HepG2 (cell line): Measurements from ENCODE around the gene CNTROB. TPM values are rescaled to one million over a fixed set of nuclear protein-coding genes. Genes with fewer than 3 reads are reported as not detected.

Experiments used
- ATAC-seq: fragments of 200-7000 bp; cut with Tn5 transposase; 3 replicates; pipeline ENCODE4 v1.9.1; 2020; ENCODE audit warnings: mild to moderate bottlenecking, moderate library complexity
- BruUV-seq: library from RNA; stranded (reverse); fragments of 400-500 nt; replicated peaks from 2 replicates; lab custom pipeline; 2021; lab: Mats Ljungman, UMichigan
- CTCF ChIA-PET: fragments of 300-600 bp; formaldehyde crosslinking; extraction: SDS; loops from one replicate; lab custom pipeline; 2021; ENCODE audit warnings: low total read pairs, inconsistent platforms, low intra/inter-chr PET ratio; lab: Yijun Ruan, JAX
- POLR2A ChIA-PET: fragments of 350-600 bp; sonication (Branson Sonifier 250); formaldehyde crosslinking; loops from one replicate; lab custom pipeline; 2020; ENCODE audit warnings: antibody characterized with exemption, inconsistent platforms; lab: Yijun Ruan, JAX
- DNase-seq: peaks from one replicate; pipeline ENCODE4 v3.0.0-alpha.2; 2015; ENCODE audit warnings: low spot score
- FAIRE-seq: peaks from 3 replicates; lab custom pipeline; 2011; peaks lifted over from hg19 to GRCh38; lab: Jason Lieb, UNC
- H2AFZ ChIP-seq: one replicate; pipeline ENCODE4 v1.6.1; 2011; ENCODE audit warnings: low read length, inconsistent platforms
- H3K27ac ChIP-seq: fragments of 300-600 bp; 3 replicates; pipeline ENCODE4 v1.8.0; 2011; ENCODE audit warnings: mixed run types, mild to moderate bottlenecking, mixed read lengths, low read length, inconsistent platforms; ENCODE audit not compliant: insufficient read depth; ENCODE audit errors: extremely low read length
- H3K27me3 ChIP-seq, 2 experiments: fragments of 200-600 bp in 1 of 2; 2 replicates in 1 of 2; 3 replicates in 1 of 2; pipeline versions ENCODE4 v1.6.0 to v1.8.0; 2011; ENCODE audit warnings: low read length in 2 of 2, mild to moderate bottlenecking in 2 of 2, moderate library complexity in 2 of 2, inconsistent platforms in 1 of 2; ENCODE audit not compliant: insufficient read depth in 2 of 2, control insufficient read depth in 1 of 2
- H3K36me3 ChIP-seq, 2 experiments: fragments of 200-600 bp in 1 of 2; replicated peaks in 1 of 2; 2 replicates in 1 of 2; 3 replicates in 1 of 2; pipeline versions ENCODE4 v1.5.1 to v1.8.0; 2011; ENCODE audit warnings: low read length in 2 of 2, inconsistent platforms in 1 of 2; ENCODE audit not compliant: insufficient read depth in 2 of 2, control insufficient read depth in 1 of 2
- H3K4me1 ChIP-seq: 2 replicates; pipeline ENCODE4 v1.5.1; 2012; ENCODE audit warnings: low read length, inconsistent platforms; ENCODE audit not compliant: insufficient read depth
- H3K4me2 ChIP-seq: 2 replicates; pipeline ENCODE4 v1.6.0; 2011; ENCODE audit warnings: low read depth, low read length, inconsistent platforms
- H3K4me3 ChIP-seq, 3 experiments: fragments of 200-600 bp in 1 of 3; sonication (generic), shearing (Covaris generic) in 1 of 3; replicated peaks in 1 of 3; 2 replicates each; pipeline ENCODE4 v1.5.1; 2011 to 2016; ENCODE audit warnings: low read length in 3 of 3, inconsistent platforms in 2 of 3, low read depth in 2 of 3, mild to moderate bottlenecking in 2 of 3, control low read depth in 1 of 3, mixed read lengths in 1 of 3; ENCODE audit not compliant: insufficient read depth in 1 of 3
- H3K79me2 ChIP-seq: one replicate; pipeline ENCODE4 v1.6.1; 2011; ENCODE audit warnings: low read length, inconsistent platforms; ENCODE audit not compliant: insufficient read depth
- H3K9ac ChIP-seq: 2 replicates; pipeline ENCODE4 v1.6.0; 2011; ENCODE audit warnings: mild to moderate bottlenecking, low read depth, low read length, inconsistent platforms; ENCODE audit not compliant: insufficient read depth
- H3K9me3 ChIP-seq: 2 replicates; pipeline ENCODE4 v1.5.1; 2012; ENCODE audit warnings: mild to moderate bottlenecking, low read length
- H4K20me1 ChIP-seq: 2 replicates; pipeline ENCODE4 v1.6.0; 2011; ENCODE audit warnings: inconsistent platforms, mild to moderate bottlenecking, low read length, moderate library complexity; ENCODE audit not compliant: insufficient read depth
- GRHL1 ChIP-seq: sonication (generic); formaldehyde crosslinking; conservative IDR thresholded peaks from 2 replicates; pipeline ENCODE4 v1.8.0; 2022; ENCODE audit warnings: missing genetic modification reagents
- HCFC1 ChIP-seq: fragments of 150-350 bp; IDR thresholded peaks from 2 replicates; pipeline ENCODE4 v1.6.1; 2014; ENCODE audit warnings: low read depth, low read length
- MBNL3 ChIP-seq: fragments of 250-450 bp; sonication (Bioruptor Pico); conservative IDR thresholded peaks from 2 replicates; pipeline ENCODE4 v1.8.0; 2022; ENCODE audit warnings: mild to moderate bottlenecking, inconsistent platforms
- NONO ChIP-seq, 2 experiments: fragments of 450-650 bp in 1 of 2; sonication (generic) in 1 of 2; formaldehyde crosslinking in 1 of 2; IDR thresholded peaks in 1 of 2; conservative IDR thresholded peaks in 1 of 2; 2 replicates each; pipeline versions ENCODE4 v1.6.1 to v1.8.0; 2017 to 2022; ENCODE audit warnings: mild to moderate bottlenecking in 1 of 2, missing genetic modification reagents in 1 of 2, moderate library complexity in 1 of 2
- PRMT3 ChIP-seq: sonication (generic); formaldehyde crosslinking; IDR thresholded peaks from 2 replicates; pipeline ENCODE4 v1.8.1; 2022; ENCODE audit warnings: low read depth, mild to moderate bottlenecking, moderate library complexity, missing genetic modification reagents, borderline replicate concordance
- RNF2 ChIP-seq: fragments of 450-650 bp; conservative IDR thresholded peaks from 2 replicates; pipeline ENCODE4 v1.6.1; 2016; ENCODE audit warnings: low read depth
- SIX4 ChIP-seq: sonication (generic); formaldehyde crosslinking; IDR thresholded peaks from 2 replicates; pipeline ENCODE4 v1.4.0; 2020; ENCODE audit warnings: missing genetic modification reagents
- SNAI1 ChIP-seq: sonication (generic); formaldehyde crosslinking; IDR thresholded peaks from 2 replicates; pipeline ENCODE4 v1.5.0; 2020; ENCODE audit warnings: mild to moderate bottlenecking, missing genetic modification reagents, borderline replicate concordance
- SNAPC2 ChIP-seq: sonication (generic); formaldehyde crosslinking; IDR thresholded peaks from 2 replicates; pipeline ENCODE4 v1.8.1; 2022; ENCODE audit warnings: mild to moderate bottlenecking, missing genetic modification reagents
- SRSF9 ChIP-seq: fragments of 200-400 bp; formaldehyde crosslinking; IDR thresholded peaks from 2 replicates; pipeline ENCODE4 v1.6.1; 2018; ENCODE audit warnings: borderline replicate concordance, mild to moderate bottlenecking, low read depth, low read length; ENCODE audit not compliant: insufficient read depth, poor library complexity, severe bottlenecking
- STAT5B ChIP-seq: sonication (generic); formaldehyde crosslinking; IDR thresholded peaks from 2 replicates; pipeline ENCODE4 v1.4.0; 2020; ENCODE audit warnings: missing genetic modification reagents
- TEAD3 ChIP-seq: optimal IDR thresholded peaks from 2 replicates; pipeline ENCODE3; 2016; ENCODE audit warnings: borderline replicate concordance
- ZBTB21 ChIP-seq: sonication (generic); formaldehyde crosslinking; IDR thresholded peaks from 2 replicates; pipeline ENCODE4 v1.4.0; 2020; ENCODE audit warnings: missing genetic modification reagents
- ZMYM2 ChIP-seq: sonication (generic); formaldehyde crosslinking; IDR thresholded peaks from 2 replicates; pipeline ENCODE4 v1.8.0; 2022; ENCODE audit warnings: mild to moderate bottlenecking, missing genetic modification reagents
- ZNF552 ChIP-seq: sonication (generic); formaldehyde crosslinking; IDR thresholded peaks from 2 replicates; pipeline ENCODE4 v1.9.0; 2022; ENCODE audit warnings: missing genetic modification reagents, mild to moderate bottlenecking, borderline replicate concordance
- ZNF678 ChIP-seq: sonication (generic); formaldehyde crosslinking; IDR thresholded peaks from 2 replicates; pipeline ENCODE4 v1.4.0; 2020; ENCODE audit warnings: mild to moderate bottlenecking, missing genetic modification reagents
- WGBS: methylation state at CpG from one replicate; pipeline ENCODE4 v1.1.6; 2017; ENCODE audit warnings: low lambda C conversion rate; 5-methylcytosine and 5-hydroxymethylcytosine counted together
- in situ Hi-C: cut with HindIII; loops from 2 replicates; pipeline ENCODE4 v1.10.0; 2017; ENCODE audit warnings: low pct_unique_long_range_greater_than_20kb; ENCODE audit not compliant: extremely low pct_ligation_motif_present
- intact Hi-C: fragments of 100-400 bp; cut with micrococcal nuclease; formaldehyde crosslinking; loops from one replicate; pipeline ENCODE4 v1.10.0; 2022; ENCODE audit not compliant: unreplicated experiment
- polyA plus RNA-seq, 8 experiments: library from polyadenylated mRNA; depleted of rRNA in 3 of 8; stranded (reverse) in 7 of 8; unstranded in 1 of 8; fragments of >200 nt; fragmentation: Illumina TruSeq in 4 of 8; extraction: Trizol in 4 of 8; gene quantifications; 2 replicates each; pipeline versions ENCODE4 v1.2.1 to v1.2.3, GENCODE V29; 2011 to 2016; ENCODE audit warnings: low read depth in 4 of 8, missing spikeins in 1 of 8, mixed read lengths in 1 of 8; ENCODE audit not compliant: insufficient read depth in 1 of 8
- total RNA-seq, 5 experiments: library from RNA; depleted of rRNA; stranded (reverse); fragments of >200 nt; fragmentation: Illumina TruSeq; extraction: Trizol; gene quantifications; 2 replicates each; pipeline ENCODE4 v1.2.3, GENCODE V29; 2016; ENCODE audit warnings: low read depth in 1 of 5
- TF ChIP-seq, protein P1 (sequence below): IDR thresholded peaks from 2 replicates; pipeline ENCODE4 v1.6.1; 2016; ENCODE audit warnings: missing compliant biosample characterization, missing genetic modification reagents, borderline replicate concordance

The CNTROB gene
- total and polyA plus RNA-seq, 2 of the 13 experiments (the other 11 are each of a cell fraction or from before 2014, with no cell fraction given): 21.2 to 24.1 TPM

DNA sequence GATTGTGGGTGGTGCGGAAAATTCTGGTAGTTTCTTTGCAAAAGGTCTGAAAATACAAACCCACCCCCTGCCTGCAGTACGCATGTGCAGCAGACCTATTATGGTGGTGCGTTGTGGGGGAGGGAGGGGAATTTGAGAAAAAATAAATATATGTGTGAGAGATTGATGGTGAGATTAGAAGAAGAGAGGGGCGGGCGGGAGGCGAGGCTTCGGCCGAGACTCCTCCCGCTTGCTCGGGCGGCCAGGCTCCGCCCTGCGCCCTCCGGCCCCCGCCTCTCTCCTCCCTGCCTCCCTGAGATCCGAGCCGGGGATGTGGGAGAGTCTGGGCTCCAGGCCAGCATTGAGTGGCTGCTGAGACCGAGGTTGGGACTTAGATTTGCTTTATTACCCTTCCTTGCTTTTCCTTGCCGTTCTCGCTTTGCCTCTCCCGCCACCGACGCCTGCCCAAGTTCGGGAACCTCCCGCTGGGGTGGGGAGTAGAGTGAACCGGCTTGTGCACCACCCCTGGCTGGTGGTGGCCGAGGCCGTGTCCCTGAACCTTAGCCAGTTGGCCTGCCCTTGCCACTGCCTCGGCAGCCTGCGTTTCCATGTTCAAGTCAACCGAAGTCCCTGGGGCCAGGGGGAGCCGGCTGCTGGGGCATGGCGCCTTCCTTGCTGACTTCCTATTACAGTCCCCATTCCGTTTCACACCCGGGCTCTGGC is 44.4 kb upstream of the CNTROB start (continued):
- TF ChIP-seq SNAI1 (peak; percentile 39; the same call in 1 of the 2 replicates), PRMT3 (CRISPR knock-in tag) (no peak)

DNA sequence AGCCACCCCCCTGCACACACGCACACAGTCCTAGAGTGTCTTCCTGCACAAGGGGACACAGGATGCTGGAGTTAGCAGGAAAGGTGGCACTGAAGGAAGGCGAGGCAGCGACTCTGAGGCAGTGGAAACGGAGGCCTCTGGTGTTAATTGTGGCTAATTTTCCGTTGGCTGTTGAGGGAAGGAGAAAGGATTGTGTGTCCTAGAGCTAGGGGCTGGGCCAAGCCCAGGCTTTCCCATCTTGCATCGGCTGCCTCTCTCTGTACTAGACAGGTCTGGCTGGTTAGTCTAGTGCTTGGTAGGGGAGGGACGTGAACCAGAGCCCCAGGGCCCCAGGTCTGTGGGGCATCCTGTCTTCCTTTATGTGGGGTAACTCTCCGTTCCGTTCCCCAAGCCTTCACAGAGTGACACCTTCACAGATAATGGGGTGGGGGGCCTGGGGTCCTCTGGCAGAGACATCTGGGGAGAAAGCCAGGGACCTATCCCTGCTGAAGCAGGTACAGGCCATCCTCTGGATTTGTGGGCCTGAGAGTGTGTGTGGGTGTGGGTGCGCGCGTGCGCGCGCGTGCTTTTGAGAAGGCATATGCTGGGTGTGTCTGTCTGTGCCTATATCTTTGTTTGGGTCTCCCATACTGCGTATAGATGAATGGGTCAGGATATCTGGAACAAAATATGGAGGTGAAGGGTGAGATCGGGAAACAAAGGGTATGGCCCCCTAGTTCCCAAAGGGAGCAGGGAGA is 43.7 kb upstream of the CNTROB start, which contains the start of gene CHD3:
Gene CHD3 (plus strand): TSS at position 606 of the 737 bp plus-strand sequence. CDS start 212 bp downstream, outside the sequence.
- Histone ChIP-seq H3K27me3 (peaks cover 0 to 17% of the 10 kb centered on the region in 2 experiments; a peak in 2 of 5 replicates), H4K20me1 (no peaks in the 10 kb centered on the region), H3K79me2 (no peaks in the 10 kb centered on the region), H3K9ac (peak within 1 kb of the TSS; percentile 63), H3K27ac (peak within 1 kb of the TSS; percentile 69), H3K4me3 (peak within 1 kb of the TSS; percentile 45 to 76 (median 68)), H3K4me1 (peaks cover 38% of the 10 kb centered on the region), H3K9me3 (no peaks in the 10 kb centered on the region), H3K4me2 (peak within 1 kb of the TSS; percentile 92), H3K36me3 (no peaks in the 10 kb centered on the region), H2AFZ (peak within 1 kb of the TSS; percentile 48)
- intact Hi-C loops (no loop called here), in situ Hi-C loops (no loop called here)
- BruUV-seq: no TSS peak
- no peak for DNase-seq
- POLR2A ChIA-PET: interaction anchor here (1.3 to 1.5 kb wide), 3 partner anchors 26 to 52 kb away, joined by 3 to 4 read pairs (median 3); partner anchors contain the start of gene NAA38
- ATAC-seq: peak; percentile 45
- CTCF ChIA-PET: interaction anchor here (1.9 kb wide), 1 partner anchor 26 kb away, joined by 5 read pairs; no protein-coding TSS in a partner anchor
- WGBS: 50% methylated on average over 16 of the region's 18 CpGs
- no peak for FAIRE-seq
- TF ChIP-seq TEAD3 (CRISPR knock-in tag) (peak; percentile 15), ZNF552 (CRISPR knock-in tag) (no peak), GRHL1 (CRISPR knock-in tag) (no peak), MBNL3 (CRISPR knock-in tag) (no peak), SNAPC2 (CRISPR knock-in tag) (no peak), SIX4 (no peak), ZMYM2 (CRISPR knock-in tag) (no peak), HCFC1 (no peak), NONO (IDR thresholded peaks at IDR 0.05) (no peak), NONO (CRISPR knock-in tag; conservative IDR thresholded peaks at IDR 0.05) (0 out of 2 replicates have a peak, but pooled peaks have one; percentile 10), ZNF678 (no peak), ZBTB21 (0 out of 2 replicates have a peak, but pooled peaks have one; percentile 12), SRSF9 (no peak), RNF2 (no peak), STAT5B (peak; percentile 5; the same call in 1 of the 2 replicates)
- TF ChIP-seq, protein P1, sequence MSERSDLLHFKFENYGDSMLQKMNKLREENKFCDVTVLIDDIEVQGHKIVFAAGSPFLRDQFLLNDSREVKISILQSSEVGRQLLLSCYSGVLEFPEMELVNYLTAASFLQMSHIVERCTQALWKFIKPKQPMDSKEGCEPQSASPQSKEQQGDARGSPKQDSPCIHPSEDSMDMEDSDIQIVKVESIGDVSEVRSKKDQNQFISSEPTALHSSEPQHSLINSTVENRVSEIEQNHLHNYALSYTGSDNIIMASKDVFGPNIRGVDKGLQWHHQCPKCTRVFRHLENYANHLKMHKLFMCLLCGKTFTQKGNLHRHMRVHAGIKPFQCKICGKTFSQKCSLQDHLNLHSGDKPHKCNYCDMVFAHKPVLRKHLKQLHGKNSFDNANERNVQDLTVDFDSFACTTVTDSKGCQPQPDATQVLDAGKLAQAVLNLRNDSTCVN (CRISPR knock-in tag): no peak
